Renal pelvis (tissue), 4 donors: ENCODE data around the gene MLPH. TPM values are rescaled to one million over a fixed set of nuclear protein-coding genes. Genes with fewer than 3 reads are reported as not detected.
"Not testable (repeated sequence)": the region's sequence is repeated elsewhere in the genome, so short reads cannot be mapped to it uniquely, and the experiment has no call there.

Experiments used
- DNase-seq: peaks from one replicate; pipeline ENCODE4 v3.0.0-alpha.2; 2013
- polyA plus RNA-seq, 3 donors: library from polyadenylated mRNA; unstranded; fragments of 120-200 nt; gene quantifications; one replicate each; pipeline ENCODE4 v1.2.1, GENCODE V29; 2013; ENCODE audit not compliant: insufficient read length in 3 of 3

The MLPH gene
- polyA plus RNA-seq, 3 donors: 2.1 to 5.8 (median 5.1) TPM

DNA sequence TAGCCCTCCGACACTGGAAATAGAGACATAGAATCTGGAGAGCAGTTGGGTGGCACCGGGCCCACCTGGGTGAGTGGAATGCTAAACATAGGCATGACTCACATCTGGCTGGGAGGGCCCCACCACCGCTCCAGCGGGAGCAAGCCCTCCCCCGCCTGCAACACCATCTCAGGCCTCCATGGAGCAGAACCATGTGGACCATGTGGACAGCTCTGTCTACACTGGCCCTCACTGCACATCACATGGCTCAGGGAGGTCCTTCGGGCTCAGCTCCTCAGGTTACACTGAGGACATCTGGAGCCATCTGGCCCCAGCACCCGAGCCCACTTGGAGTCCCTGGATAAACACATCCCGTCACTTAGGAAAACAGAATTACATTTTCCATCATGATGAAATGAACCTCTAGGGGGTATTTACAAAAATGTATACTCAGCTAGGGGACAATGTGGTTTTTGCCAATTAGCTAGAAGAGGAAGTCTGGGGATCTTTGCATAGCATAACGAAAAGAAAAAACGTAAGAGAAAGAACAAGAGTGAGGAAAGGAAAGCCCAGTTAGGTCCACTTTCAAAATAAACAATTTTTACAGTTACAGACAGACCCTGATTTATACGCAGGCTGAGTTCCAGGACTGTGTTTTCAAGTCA, 30.7 kb upstream of the MLPH start:
- DNase-seq: peak; percentile 73

DNA sequence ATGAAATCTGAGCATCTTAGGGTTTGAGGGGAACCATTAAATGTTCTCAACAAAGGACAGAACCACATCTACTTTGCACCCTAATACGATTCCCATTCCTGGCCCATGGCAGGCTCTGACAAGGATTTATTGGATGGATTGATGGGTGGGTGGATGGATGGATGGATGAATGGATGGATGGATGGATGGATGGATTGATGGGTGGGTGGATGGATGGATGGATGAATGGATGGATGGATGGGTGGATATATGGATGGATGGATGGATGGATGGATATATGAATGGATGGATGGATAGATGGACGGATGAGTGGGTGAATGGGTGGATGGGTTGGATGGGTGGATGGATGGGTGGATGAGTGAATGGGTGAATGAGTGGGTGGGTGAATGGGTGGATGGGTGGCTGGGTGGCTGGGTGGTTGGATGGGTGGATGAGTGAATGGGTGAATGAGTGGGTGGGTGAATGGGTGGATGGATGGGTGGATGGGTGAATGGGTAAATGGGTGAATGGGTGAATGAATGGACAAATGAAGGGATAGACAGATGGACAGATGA, 29.6 kb upstream of the MLPH start:
- DNase-seq: no peak

DNA sequence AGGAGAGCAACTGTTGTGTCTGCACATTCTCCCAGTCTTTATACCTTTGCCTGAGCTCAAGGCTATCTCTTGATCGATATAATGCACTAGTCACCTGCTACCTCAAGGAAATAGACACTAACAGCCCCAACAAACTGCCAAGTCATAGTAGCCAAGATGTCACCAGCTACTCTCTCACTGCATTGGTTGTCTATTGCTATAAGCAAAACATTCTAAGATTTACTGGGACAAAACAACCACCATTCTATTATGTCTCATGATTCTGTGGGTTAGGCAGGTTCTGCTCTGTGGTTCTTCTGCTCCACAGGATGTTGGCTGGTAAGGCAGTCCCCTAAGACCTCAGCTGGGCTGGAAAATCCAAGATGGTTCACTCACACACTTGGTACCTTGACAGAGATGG, 28.5 kb upstream of the MLPH start:
- DNase-seq: no peak

DNA sequence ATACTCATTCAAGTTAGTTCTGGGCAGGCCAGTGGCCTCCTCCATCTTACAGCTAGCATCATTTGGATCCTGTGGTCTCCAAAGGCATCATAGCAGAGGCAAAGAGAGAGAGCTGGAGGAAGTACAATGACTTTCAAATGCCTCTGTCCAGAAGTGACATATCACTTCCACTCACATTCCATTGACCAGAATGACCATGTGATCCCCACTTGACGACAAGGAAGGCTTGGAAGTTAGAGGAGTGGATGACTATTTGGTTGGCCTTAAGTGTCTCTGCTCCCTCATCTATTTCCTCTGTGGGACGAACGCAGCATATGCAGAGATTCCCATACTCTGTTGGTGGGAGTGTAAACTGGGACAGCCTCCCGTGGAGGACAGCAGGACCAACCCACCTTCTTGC, 27.8 kb upstream of the MLPH start:
- no peak for DNase-seq

DNA sequence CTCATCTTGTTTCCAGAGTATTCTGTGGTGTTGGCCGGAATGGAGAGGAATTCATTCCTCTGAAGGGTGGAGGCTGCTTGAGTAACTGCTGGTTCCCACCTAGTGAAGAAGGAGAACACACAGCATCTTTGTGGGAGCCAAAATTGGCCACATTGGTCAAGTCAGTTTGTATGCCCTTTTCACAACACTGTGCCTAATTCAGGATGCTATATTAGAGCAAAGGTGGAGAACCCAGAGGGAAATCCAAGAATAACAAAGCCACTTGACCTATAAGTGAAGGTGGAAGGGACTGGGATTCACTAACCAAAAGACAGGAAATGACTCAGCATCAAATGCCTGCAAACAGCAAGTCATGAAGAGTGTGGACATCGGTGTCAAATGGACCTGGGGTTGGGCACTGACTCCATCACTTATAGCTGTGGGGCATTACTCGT, 27.3 kb upstream of the MLPH start:
- DNase-seq: no peak

DNA sequence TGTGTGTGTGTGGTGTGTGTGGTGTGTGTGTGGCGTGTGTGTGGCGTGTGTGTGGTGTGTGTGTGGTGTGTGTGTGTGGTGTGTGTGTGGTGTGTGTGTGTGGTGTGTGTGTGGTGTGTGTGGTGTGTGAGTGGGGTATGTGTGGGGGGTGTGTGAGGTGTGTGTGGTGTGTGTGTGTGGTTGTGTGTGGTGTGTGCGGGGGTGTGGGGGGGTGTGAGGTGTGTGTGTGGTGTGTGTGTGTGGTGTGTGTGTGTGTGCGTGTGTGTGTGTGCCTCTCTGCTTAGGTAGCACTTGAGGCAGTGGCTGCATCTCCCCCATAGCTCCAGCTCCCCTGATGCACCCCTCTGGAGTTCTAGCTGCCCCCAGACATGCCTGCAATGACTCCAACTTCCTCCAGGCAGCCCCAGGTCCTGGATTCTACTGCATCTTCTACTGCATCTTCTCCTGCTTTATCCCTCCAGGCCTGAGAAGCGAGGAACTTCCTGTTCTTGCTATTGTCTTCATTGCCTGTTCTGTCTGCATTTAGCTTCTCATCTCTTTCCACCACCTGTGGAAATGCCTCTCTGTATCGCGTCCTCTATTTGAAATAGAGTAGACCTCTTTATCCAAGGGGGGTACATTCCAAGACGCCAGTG, 22.2 kb upstream of the MLPH start:
- DNase-seq: no peak

DNA sequence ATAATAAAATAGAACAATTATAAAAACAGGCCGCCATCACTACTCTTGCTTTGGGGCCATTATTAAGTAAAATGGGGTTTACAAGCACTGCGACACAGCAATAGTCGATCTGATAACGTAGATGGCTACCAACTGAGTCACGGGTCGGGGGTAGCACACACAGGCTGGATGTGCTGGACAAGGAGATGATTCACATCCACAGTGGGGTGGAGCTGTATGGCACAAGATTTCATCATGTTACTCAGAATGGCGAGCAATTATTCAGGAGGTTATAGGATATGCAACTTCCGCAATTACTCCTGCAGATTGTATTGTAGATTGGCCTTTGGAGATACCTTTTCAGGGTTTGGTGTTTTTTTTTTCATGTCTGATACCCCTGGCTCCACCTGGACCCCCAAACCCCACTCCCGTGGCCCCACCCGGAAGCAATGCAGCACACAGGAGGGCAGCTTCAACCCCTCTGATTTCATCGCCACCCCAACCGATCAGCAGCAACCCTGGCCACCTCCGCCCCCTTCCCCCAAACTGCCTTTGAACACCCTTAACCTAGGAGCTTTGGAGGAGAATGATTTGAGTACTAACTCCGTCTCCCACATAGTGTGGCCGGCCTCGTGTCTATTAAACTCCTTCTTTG, 21.4 kb upstream of the MLPH start:
- DNase-seq: no peak

DNA sequence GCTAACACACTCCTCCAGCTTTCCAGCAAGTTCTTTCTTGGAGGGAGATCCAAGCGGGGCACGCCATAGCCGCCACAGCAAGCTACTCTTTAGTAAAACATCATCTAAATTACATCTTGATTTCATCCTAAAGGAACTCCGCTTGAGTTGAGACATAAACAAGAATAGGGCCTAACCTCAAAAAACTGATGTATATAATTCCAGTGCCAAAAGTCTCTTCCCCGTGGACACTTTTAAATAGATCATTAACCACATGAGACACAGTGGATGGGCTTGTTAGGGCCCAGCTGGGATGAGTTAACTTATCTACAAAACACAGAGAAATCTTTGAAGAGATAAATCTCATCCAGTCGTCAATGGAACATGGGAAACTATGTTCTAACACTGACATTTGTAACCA, 20.8 kb upstream of the MLPH start:
- no peak for DNase-seq

DNA sequence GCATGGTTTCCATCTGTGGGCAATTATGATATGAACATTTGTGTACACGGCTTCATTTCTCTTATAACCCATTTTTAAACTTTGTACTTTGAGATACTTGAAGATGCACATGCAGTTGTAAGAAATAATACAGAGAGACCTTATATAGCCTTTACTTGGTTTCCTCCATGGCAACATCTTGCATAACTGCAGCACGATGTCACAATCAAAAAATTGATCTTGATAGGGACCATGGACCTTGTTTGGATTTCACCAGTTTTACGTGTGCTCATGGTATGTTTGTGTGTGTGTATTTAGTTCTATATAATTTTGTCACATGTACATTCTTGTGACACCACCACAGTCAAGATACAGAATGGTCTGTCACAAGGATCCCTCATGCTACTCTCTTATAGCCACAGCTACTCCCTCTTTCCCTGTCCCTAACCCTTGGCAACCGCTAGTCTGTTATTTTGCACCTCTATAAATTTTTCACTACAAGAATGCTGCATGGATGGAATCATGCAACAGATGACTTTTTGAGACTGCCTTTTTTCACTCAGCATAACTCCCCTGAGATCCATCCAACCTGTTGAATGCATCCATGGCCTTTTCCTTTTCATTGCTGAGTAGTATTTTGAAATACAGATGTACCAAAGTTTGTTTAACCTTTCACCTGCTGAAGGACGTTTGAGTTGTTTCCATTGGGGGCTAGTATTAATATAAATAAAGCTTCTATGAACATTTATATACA, 19.4 kb upstream of the MLPH start:
- no peak for DNase-seq

DNA sequence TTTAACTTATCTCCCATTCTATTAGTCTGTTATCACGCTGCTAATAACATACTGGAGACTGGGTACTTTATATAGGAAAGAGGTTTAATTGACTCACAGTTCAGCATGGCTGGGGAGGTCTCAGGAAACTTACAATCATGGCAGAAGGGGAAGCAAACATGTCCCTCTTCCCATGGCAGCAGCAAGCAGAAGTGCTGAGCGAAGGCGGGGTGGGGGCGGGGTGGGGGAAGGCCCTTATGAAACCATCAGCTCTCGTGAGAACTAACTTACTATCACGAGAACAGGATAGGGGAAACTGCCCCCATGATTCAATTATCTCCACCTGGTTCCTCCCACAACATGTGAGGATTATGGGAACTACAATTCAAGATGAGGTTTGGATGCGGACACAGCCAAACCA, 17.6 kb upstream of the MLPH start:
- not testable (repeated sequence) for DNase-seq

DNA sequence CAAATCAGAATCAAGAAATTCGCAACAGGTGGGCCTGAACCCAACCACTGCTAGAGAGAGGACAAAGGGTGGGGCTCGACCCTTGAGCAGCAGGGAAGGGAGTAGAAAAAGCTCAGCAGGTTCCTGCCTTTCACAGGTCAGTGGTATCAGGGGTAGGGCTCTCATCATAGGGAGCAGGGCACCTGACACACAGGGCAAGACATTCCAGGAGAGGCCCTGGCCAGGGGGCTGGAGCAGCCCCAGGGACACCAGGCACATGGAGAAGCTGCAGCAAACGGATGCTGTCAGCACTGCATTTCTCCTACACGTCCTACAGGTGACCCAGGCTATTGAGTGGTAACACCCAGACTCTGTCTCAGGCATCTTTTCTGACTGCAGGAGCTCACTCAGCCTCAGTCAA, 17.2 kb upstream of the MLPH start:
- no peak for DNase-seq

DNA sequence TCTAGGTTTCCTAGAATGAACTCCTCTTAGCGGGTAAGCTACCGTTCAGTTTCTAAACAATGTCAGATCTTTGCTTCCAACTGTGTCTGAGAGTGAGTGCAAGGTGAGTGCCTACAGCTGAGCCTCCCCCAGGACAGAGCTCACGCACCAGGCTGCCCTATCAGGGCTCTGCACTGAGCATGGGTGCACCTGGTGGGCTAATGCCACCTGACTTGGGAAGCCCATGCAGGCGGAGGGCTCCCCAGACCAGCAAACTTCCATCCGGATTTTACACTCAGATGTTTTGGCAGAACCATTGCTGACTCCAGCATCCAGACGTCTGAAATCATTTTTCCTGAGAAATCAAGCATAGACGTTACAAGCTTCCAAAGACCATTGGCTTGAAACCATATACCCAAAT, 16.1 kb upstream of the MLPH start:
- no peak for DNase-seq

DNA sequence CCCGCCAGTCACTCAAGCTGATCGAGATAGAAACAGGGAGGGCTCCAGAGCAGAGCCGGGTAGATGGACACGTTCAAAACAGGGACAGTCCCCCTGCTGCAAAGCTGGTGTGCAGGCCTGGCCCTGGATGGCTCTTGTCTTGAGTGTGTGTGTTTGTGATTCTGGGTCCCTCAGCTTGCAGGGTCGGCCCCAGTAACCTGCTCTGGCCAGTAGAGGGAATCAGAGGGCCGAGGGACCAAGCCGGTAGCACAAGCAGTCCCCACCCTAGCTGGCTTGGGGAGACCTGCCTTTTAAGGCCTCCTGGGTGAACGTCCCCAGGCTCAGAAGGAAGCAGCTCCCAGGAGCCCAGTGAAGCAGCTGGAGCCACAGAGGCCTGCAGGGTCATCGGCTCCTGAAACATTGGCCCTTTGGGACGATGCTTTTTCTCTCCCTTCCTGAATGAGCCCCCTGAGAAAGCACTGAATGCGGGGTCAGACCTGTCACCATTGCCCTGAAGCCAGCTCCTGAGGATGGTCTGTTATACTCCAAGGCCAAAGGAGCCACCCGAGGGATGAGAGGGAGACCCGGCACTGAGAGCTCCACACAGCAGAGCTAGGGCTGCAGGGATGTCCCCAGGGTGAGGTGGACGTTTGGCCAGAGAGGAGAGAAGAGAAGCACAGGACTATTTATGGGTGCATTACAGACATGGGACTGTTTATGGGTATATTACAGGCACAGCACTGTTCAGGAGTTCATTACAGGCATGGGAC, 15.4 kb upstream of the MLPH start:
- DNase-seq: no peak

DNA sequence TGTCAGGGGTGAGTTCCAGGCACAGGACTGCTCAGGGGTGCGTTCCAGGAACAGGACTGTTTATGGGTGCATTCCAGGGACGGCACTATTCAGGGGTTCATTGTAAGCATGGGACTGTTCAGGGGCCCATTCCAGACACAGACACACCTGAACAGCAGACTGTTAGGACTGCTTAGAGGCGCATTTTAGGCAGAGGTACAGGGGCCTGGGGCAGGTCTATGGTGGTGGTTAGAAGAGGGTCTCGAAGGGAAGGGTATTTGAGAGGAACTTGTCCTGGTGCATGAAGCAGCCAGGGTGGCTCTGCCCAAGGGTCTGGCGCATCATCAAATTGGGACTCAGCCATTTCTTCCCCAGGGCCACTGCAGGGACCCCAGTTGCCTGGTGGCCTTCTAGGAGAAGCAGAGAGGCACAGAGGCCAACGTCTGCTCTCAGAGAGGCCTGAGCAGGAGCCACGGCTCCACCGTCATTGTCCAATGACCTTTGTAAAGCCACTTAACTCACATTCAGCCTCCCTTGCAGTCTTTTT, 14.8 kb upstream of the MLPH start:
- no peak for DNase-seq

DNA sequence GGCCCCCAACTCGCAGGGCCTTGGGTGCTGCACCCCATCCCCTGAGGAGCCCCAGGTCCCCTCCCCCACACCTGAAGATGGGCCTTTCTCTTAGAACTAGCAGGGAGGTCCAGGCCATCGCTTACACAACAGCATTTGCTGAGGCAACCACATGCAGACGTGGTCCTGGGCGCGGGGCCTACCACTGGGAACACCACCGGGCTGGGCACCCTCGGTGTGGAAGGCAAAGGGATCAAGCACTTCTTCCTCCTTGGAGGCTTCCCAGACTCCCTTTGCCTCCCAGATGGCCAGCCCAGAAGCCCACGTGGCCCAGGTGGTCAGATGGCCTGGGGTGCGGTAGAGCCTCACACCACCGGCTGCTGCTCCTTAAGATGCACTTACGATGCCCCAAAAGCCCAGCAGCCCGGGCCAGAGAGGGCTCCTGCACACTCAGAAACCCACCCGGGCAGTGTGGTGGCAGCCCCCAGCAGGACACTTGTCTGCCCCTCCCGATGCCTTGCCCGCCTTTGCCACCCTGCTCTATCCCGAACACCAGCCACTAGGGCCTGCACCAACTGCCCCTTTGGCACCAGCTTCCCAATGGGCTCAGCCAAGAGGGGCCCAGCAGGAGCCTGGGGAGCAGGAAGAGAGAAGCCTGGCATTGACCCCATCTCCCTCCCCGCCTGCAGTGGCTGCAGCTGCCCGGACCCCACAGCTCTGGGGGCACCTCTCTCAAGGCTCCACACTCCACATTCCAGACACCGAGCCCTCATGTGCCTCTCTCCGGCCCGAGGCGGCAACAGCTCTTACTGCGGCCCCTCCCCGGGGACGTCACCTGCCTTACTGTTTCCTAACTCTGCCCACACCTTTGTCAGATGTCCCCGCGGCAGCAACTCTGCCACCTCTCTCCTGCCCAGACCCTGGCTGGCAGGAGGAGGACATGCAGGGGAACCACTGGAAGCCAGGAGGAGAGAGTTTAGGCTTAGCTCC, 13.9 kb upstream of the MLPH start:
- no peak for DNase-seq

DNA sequence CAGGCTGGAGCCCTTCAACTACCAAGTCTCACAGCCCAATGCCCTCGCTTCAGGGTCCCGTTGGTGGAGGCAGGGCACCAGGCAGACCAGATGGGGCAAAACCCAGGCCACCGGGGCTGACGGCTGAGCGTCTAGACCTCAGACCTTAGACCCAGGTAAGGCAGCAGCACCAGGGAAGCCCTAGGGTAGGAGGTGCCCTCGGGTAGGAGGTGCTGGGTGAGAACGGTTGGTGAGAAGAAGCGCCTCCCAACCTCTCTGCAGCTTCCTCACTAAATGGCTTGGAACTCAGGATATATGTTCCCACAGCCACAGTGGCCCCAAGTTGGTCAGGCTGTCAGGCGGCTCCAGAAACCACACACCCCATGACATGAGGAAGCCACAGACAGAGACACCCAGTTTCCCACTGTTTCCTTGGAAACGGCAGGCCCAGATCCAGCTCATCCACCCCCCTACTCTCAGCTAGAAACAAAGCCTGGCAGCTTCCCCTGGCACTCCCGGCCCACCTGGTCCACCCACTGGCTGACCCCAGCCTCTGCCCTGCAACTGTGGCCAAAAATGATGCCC, 13.1 kb upstream of the MLPH start:
- no peak for DNase-seq

DNA sequence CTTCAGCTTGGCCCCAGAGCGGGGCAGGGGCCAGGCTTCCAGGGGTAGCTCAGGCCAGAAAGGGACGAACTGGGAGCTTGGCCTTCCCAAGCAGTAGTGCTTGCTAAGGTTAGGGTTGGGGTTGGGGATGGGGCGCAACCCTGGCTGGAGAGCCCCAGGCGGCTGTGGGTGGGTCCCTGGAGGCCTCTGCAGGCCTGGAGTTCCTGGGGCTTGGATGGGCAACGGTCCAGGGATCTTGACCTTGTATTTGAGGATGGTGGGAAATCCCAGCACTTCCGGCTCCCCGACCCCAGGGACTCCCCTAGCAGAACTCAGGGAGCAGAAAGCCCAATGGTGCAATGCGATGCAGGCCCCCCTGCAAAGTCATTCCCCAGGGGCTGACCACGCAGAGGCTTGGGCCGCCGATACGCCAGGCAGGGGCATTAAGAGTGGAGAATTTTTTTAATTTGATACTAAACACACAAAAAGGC, 12.6 kb upstream of the MLPH start:
- DNase-seq: no peak

DNA sequence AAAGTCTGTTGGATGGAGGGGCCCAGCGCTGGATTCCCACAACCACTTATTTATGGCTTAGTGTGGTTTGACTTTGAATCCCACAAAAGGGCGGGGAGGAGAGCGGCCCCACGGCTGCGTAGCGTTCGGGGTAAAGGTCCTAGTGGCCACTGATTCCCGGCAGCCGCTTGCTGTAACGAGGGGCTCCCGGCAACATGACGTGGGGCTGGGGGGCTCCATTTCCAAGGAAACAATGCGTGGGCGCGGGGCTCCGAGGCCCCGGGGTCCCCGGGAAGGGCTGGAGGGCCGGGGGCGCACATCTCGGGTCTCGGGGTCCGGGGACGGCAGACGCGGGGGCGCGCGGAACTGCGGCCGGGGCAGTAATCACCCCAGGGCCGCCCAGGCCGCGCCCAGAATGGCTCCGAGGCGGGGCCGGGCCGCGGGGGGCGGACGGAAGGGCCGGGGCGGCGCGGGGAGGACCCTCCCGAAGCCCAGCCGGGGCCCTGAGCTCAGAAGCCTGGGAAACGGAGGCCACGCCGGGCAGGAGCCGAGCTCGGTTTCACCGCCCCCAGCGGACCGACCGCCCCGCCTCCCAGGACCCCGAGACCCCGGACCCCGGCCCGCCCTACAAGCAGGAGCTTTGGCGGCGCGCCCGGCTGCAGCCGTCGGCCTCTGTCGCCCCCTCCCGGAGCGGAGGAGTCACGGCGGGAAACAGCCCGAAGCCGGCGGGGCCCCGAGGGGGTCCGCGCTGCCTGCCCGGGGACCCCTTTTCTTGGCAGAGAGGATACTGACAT, 11.9 kb upstream of the MLPH start:
- DNase-seq: peak; percentile 88

DNA sequence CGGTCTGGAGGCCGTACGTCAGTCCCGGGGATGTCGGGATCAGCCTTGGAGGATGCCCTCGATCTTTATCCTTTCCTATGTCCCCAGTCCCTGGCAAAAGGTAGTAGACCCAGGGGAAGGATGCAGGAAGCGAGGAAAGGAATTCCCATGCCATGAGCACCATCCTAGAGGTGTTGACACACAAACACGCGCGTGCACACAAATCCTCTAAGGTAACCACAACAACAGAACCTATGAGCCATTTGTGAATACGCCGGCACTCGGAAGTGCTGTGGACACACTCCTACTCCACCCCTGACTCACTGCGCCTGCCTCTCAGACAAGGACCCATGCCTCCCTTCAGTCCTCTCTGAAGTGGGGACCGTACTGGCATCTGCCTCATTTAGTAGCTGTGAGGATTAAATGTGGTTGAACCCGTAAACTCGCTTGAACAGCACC, 11.3 kb upstream of the MLPH start:
- no peak for DNase-seq
